Suprapubic skin (tissue), 4 donors: ENCODE measurements around the gene KDM6B. TPM values are rescaled to one million over a fixed set of nuclear protein-coding genes. Genes with fewer than 3 reads are reported as not detected.

ENCODE experiments used
- DNase-seq, 2 donors: peaks; one replicate each; pipeline ENCODE4 v3.0.0-alpha.2; 2019; ENCODE audit warnings: low spot score in 2 of 2
- H3K27ac ChIP-seq: fragments of 200-600 bp; sonication (generic); one replicate; pipeline ENCODE4 v1.5.1; 2019
- H3K27me3 ChIP-seq: fragments of 200-600 bp; sonication (generic); one replicate; pipeline ENCODE4 v1.5.1; 2019
- H3K36me3 ChIP-seq: fragments of 200-600 bp; sonication (generic); one replicate; pipeline ENCODE4 v1.5.1; 2019
- H3K4me1 ChIP-seq: fragments of 200-600 bp; sonication (generic); one replicate; pipeline ENCODE4 v1.5.1; 2019
- H3K4me3 ChIP-seq: fragments of 200-600 bp; sonication (generic); one replicate; pipeline ENCODE4 v1.5.1; 2019; ENCODE audit warnings: mild to moderate bottlenecking
- H3K9me3 ChIP-seq: fragments of 200-600 bp; sonication (generic); one replicate; pipeline ENCODE4 v1.5.1; 2019
- CTCF ChIP-seq, 2 donors: fragments of 200-600 bp in 1 of 2; fragments of 450-650 bp in 1 of 2; sonication (generic) in 1 of 2; IDR thresholded peaks; one replicate each; pipeline ENCODE4 v1.5.1; 2016 to 2019; ENCODE audit warnings: antibody characterized with exemption in 2 of 2, mild to moderate bottlenecking in 1 of 2, moderate library complexity in 1 of 2
- EP300 ChIP-seq: sonication (generic); formaldehyde crosslinking; IDR thresholded peaks from one replicate; pipeline ENCODE4 v1.6.1; 2017; ENCODE audit warnings: antibody characterized with exemption
- POLR2A ChIP-seq, 2 donors: fragments of 450-650 bp; IDR thresholded peaks; one replicate each; pipeline ENCODE4 v1.6.1; 2017; ENCODE audit warnings: antibody characterized with exemption in 2 of 2, mild to moderate bottlenecking in 2 of 2, moderate library complexity in 2 of 2
- POLR2AphosphoS5 ChIP-seq, 3 donors: sonication (generic); formaldehyde crosslinking; IDR thresholded peaks; one replicate each; pipeline ENCODE4 v1.6.1; 2017; ENCODE audit warnings: antibody characterized with exemption in 3 of 3
- WGBS: methylation state at CpG from one replicate; pipeline ENCODE4 v1.1.5; 2018; 5-methylcytosine and 5-hydroxymethylcytosine counted together
- total RNA-seq, 4 donors: library from RNA; depleted of rRNA; stranded (reverse); fragments of >200 nt; gene quantifications; one replicate each; pipeline ENCODE4 v1.1.0, GENCODE V29; 2016

The KDM6B gene
- total RNA-seq, 4 donors from 2014 or later, result 21.4 to 31.0 (median 26.7) TPM

- no peak for TF ChIP-seq EP300
- TF ChIP-seq POLR2AphosphoS5 (IDR thresholded peaks at IDR 0.05), result no peak
- TF ChIP-seq CTCF (IDR thresholded peaks at IDR 0.05), result no peak
- no peak for TF ChIP-seq POLR2A (IDR thresholded peaks at IDR 0.05)
- 43% methylated on average over 1 of the region's 1 CpG for WGBS
- Histone ChIP-seq H3K9me3 (no peaks in the 10 kb centered on the region), H3K27me3 (no peaks in the 10 kb centered on the region), H3K36me3 (peaks cover 1% of the 10 kb centered on the region), H3K27ac (peak overlapping the region; percentile 99), H3K4me3 (no peak overlapping the region), H3K4me1 (peaks cover 81% of the 10 kb centered on the region)
- no peak for DNase-seq
Observed at GRCh38 chr17:7840441-7840840, 6.4 kb downstream of the KDM6B start.

- Histone ChIP-seq H3K36me3 (peaks cover 5% of the 10 kb centered on the region), H3K27ac (peak overlapping the region; percentile 99), H3K4me3 (peak overlapping the region; percentile 76), H3K9me3 (no peaks in the 10 kb centered on the region), H3K4me1 (peaks cover 85% of the 10 kb centered on the region), H3K27me3 (no peaks in the 10 kb centered on the region)
- TF ChIP-seq CTCF (IDR thresholded peaks at IDR 0.05), result no peak
- TF ChIP-seq POLR2AphosphoS5 (IDR thresholded peaks at IDR 0.05), result no peak
- TF ChIP-seq EP300, result no peak
- TF ChIP-seq POLR2A (IDR thresholded peaks at IDR 0.05), result no peak
- WGBS, result 86% methylated on average over 1 of the region's 1 CpG
- no peak for DNase-seq
Observed at GRCh38 chr17:7840875-7841274, 6.9 kb downstream of the KDM6B start.

- H3K9me3 ChIP-seq, result no peaks in the 10 kb centered on the region
- peak overlapping the region; percentile 99 for H3K27ac ChIP-seq
- no peaks in the 10 kb centered on the region for H3K27me3 ChIP-seq
- H3K4me3 ChIP-seq, result peak overlapping the region; percentile 76
- H3K4me1 ChIP-seq, result peaks cover 82% of the 10 kb centered on the region
- WGBS, result 4% methylated on average over 24 of the region's 34 CpGs
- peak; percentile 93 to 96 for DNase-seq
- peaks cover 11% of the 10 kb centered on the region for H3K36me3 ChIP-seq
- TF ChIP-seq CTCF (IDR thresholded peaks at IDR 0.05), result peak in 1 of 2 donors; percentile 34
- TF ChIP-seq POLR2AphosphoS5 (IDR thresholded peaks at IDR 0.05), result no peak
- no peak for TF ChIP-seq EP300
- no peak for TF ChIP-seq POLR2A (IDR thresholded peaks at IDR 0.05)
Observed at GRCh38 chr17:7841396-7841914, 7.4 kb downstream of the KDM6B start.

GRCh38 chr17:7841915-7842379 is 7.9 kb downstream of the KDM6B start:
- TF ChIP-seq POLR2AphosphoS5 (IDR thresholded peaks at IDR 0.05), result peak in 2 of 3 donors; percentile 3 to 56
- TF ChIP-seq POLR2A (IDR thresholded peaks at IDR 0.05), result no peak
- TF ChIP-seq EP300, result no peak
- peaks cover 77% of the 10 kb centered on the region for H3K4me1 ChIP-seq
- WGBS, result 0% methylated on average over 15 of the region's 46 CpGs

GRCh38 chr17:7842380-7843256 is 8.6 kb downstream of the KDM6B start:
- H3K9me3 ChIP-seq, result no peaks in the 10 kb centered on the region
- under 1% methylated on average over 27 of the region's 47 CpGs for WGBS
- H3K4me1 ChIP-seq, result peaks cover 71% of the 10 kb centered on the region
- TF ChIP-seq POLR2AphosphoS5 (IDR thresholded peaks at IDR 0.05) (peak in 2 of 3 donors; percentile 16 to 40), POLR2A (IDR thresholded peaks at IDR 0.05) (peak; percentile 69), CTCF (IDR thresholded peaks at IDR 0.05) (no peak), EP300 (no peak)
- peak overlapping the region; percentile 99 for H3K27ac ChIP-seq
- H3K4me3 ChIP-seq, result peak overlapping the region; percentile 76
- peak in 1 of 2 donors; percentile 94 for DNase-seq
- H3K36me3 ChIP-seq, result peaks cover 23% of the 10 kb centered on the region
- no peaks in the 10 kb centered on the region for H3K27me3 ChIP-seq

More at GRCh38 chr17:7841915-7842379, 7.9 kb downstream of the KDM6B start:
- H3K27me3 ChIP-seq, result no peaks in the 10 kb centered on the region
- peak; percentile 95 to 96 for DNase-seq
- peak overlapping the region; percentile 76 for H3K4me3 ChIP-seq
- H3K9me3 ChIP-seq, result no peaks in the 10 kb centered on the region
- peak overlapping the region; percentile 99 for H3K27ac ChIP-seq
- peaks cover 16% of the 10 kb centered on the region for H3K36me3 ChIP-seq
